ENCODE data around the gene CCDC71L. TPM values are rescaled to one million over a fixed set of nuclear protein-coding genes. Genes with fewer than 3 reads are reported as not detected.

CCDC71L gene
- total RNA-seq, 4 donors from 2014 or later = 23.2 to 145 (median 30.1) TPM

DNA sequence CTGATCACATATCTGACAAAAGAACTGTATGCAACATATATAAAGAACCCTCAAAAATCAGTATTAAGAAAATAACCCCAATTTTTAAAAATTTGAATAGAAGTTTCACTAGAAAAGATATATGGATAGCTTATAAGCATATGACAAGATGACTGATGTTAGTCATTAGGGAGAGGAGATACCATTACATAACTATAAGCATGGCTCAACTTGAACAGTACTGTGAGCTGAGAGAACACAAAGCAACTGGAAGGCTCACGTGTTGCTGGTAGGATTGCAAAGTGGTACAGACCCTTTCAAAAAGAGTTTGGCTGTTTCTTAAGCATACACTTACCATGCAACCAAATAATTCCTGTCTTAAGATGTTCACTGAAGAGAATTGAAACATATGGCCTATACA, 14.7 kb downstream of the CCDC71L start:
- DNase-seq (ENCODE audit: extremely low spot score) = no peak
- 89% methylated on average over 1 of the region's 1 CpG for WGBS
- H3K4me3 ChIP-seq = no peak overlapping the region
- H3K4me1 ChIP-seq = no peaks in the 10 kb centered on the region
- no peaks in the 10 kb centered on the region for H3K36me3 ChIP-seq
- H3K9me3 ChIP-seq = no peaks in the 10 kb centered on the region
- no peaks in the 10 kb centered on the region for H3K27me3 ChIP-seq
- no peak for TF ChIP-seq POLR2AphosphoS5 (IDR thresholded peaks at IDR 0.05)
- intact Hi-C loops (cut with DNase I) = no loop called here
- no peak overlapping the region for H3K27ac ChIP-seq (replicated peaks in 1 of 4)

DNA sequence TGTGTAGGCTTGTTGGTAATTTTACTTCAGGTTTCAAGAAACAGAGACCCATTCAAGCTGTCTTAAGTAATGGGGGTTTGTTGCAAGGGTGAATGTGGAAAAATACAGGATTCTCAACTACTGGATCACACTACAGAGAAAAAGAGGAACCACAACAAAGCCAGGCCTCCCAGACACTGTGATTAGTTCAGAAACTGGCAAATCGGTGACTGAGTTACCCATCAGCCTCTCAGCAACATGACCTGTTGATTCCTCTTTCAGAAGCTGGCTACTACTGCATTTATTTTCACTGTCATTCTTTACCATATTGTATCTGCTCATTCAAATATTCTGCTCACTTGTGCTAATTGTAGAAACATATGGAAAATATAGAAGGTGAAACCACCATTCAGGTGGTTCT, 16.0 kb downstream of the CCDC71L start:
- 61% methylated on average over 1 of the region's 1 CpG for WGBS
- peaks cover 0 to 8% (median 3%) of the 10 kb centered on the region in 4 donors for H3K4me1 ChIP-seq
- H3K9me3 ChIP-seq = no peaks in the 10 kb centered on the region
- no peak overlapping the region for H3K27ac ChIP-seq (replicated peaks in 1 of 4)
- H3K36me3 ChIP-seq = no peaks in the 10 kb centered on the region
- no peak overlapping the region for H3K4me3 ChIP-seq
- no peaks in the 10 kb centered on the region for H3K27me3 ChIP-seq
- DNase-seq (ENCODE audit: extremely low spot score) = no peak
- intact Hi-C loops (cut with DNase I) = no loop called here
- TF ChIP-seq POLR2AphosphoS5 (IDR thresholded peaks at IDR 0.05) (no peak), EP300 (IDR thresholded peaks at IDR 0.05) (no peak), POLR2A (IDR thresholded peaks at IDR 0.05; ENCODE audit: low read depth) (no peak)
- TF ChIP-seq, protein P1, sequence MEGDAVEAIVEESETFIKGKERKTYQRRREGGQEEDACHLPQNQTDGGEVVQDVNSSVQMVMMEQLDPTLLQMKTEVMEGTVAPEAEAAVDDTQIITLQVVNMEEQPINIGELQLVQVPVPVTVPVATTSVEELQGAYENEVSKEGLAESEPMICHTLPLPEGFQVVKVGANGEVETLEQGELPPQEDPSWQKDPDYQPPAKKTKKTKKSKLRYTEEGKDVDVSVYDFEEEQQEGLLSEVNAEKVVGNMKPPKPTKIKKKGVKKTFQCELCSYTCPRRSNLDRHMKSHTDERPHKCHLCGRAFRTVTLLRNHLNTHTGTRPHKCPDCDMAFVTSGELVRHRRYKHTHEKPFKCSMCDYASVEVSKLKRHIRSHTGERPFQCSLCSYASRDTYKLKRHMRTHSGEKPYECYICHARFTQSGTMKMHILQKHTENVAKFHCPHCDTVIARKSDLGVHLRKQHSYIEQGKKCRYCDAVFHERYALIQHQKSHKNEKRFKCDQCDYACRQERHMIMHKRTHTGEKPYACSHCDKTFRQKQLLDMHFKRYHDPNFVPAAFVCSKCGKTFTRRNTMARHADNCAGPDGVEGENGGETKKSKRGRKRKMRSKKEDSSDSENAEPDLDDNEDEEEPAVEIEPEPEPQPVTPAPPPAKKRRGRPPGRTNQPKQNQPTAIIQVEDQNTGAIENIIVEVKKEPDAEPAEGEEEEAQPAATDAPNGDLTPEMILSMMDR (IDR thresholded peaks at IDR 0.05) = no peak

DNA sequence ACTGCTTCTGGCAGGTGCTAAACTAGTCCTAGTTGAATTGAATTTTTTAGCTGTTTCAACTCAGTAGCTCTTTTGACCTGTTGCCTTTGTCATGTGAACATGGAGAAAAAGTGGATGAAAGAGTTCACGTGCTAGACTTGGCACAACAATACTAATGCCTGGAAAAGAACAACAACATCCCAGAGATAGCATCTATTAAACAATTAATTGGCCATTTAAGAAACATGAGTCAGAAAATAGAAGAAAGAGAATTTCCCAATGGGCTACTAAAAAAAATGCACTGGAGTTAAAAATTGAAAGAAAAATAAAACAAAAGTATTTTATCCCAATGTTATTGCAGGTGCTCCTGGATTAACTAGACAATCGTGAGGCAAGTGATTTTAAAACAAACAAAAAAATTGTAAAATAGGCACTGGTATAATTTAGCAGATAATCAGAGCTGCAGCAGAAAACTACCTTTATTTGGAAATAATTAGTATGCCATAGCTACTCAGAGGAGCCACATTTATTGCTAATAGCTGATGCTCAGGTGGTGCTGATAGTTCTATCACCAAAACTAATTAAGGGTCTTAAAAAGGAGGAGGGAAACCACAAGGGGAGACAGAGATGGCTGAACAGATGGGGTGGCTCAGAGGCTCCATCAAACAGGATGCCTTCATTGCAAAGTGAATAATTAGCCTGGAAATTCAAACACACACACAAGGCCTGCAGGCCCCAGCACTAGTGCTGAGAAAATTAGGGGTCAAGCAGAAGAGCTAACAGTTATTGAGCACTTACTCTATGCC, 17.6 kb downstream of the CCDC71L start:
- Histone ChIP-seq H3K27me3 (no peaks in the 10 kb centered on the region), H3K9me3 (no peaks in the 10 kb centered on the region), H3K4me1 (peaks cover 0 to 9% (median 3%) of the 10 kb centered on the region in 4 donors), H3K27ac (replicated peaks in 1 of 4) (no peak overlapping the region), H3K36me3 (no peaks in the 10 kb centered on the region), H3K4me3 (no peak overlapping the region)
- TF ChIP-seq EP300 (IDR thresholded peaks at IDR 0.05) (no peak), POLR2AphosphoS5 (IDR thresholded peaks at IDR 0.05) (no peak), POLR2A (IDR thresholded peaks at IDR 0.05; ENCODE audit: low read depth) (no peak)
- TF ChIP-seq, protein P1 (IDR thresholded peaks at IDR 0.05) = no peak
- intact Hi-C loops (cut with DNase I) = no loop called here
- no peak for DNase-seq (ENCODE audit: extremely low spot score)
- 50% methylated on average over 2 of the region's 2 CpGs for WGBS

DNA sequence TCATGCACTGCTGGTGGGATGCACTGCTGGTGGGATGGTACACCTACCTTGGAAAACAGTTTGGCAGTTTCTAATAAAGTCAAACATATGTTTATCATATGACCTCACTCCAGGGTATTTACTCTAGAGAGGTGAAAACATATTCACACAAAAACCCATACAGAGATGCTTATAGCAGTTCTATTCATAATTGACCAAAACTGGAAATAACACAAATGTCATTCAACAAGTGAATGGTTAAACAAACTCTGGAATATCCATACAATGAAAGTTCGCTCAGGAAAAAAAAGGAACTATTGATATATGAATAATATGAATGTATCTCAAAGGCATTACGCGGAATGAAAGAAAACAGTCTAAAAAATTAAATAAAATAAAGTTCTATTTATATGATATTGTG, 19.5 kb downstream of the CCDC71L start:
- H3K9me3 ChIP-seq = no peaks in the 10 kb centered on the region
- H3K27me3 ChIP-seq = no peaks in the 10 kb centered on the region
- TF ChIP-seq, protein P1 (IDR thresholded peaks at IDR 0.05) = no peak
- TF ChIP-seq POLR2AphosphoS5 (IDR thresholded peaks at IDR 0.05) = no peak
- no peak for TF ChIP-seq EP300 (IDR thresholded peaks at IDR 0.05)
- no peak for TF ChIP-seq POLR2A (IDR thresholded peaks at IDR 0.05; ENCODE audit: low read depth)
- no peak for DNase-seq (ENCODE audit: extremely low spot score)
- intact Hi-C loops (cut with DNase I) = no loop called here
- 91% methylated on average over 3 of the region's 3 CpGs for WGBS
- peaks cover 0 to 9% (median 3%) of the 10 kb centered on the region in 4 donors for H3K4me1 ChIP-seq
- H3K4me3 ChIP-seq = no peak overlapping the region
- no peaks in the 10 kb centered on the region for H3K36me3 ChIP-seq
- H3K27ac ChIP-seq (replicated peaks in 1 of 4) = no peak overlapping the region

DNA sequence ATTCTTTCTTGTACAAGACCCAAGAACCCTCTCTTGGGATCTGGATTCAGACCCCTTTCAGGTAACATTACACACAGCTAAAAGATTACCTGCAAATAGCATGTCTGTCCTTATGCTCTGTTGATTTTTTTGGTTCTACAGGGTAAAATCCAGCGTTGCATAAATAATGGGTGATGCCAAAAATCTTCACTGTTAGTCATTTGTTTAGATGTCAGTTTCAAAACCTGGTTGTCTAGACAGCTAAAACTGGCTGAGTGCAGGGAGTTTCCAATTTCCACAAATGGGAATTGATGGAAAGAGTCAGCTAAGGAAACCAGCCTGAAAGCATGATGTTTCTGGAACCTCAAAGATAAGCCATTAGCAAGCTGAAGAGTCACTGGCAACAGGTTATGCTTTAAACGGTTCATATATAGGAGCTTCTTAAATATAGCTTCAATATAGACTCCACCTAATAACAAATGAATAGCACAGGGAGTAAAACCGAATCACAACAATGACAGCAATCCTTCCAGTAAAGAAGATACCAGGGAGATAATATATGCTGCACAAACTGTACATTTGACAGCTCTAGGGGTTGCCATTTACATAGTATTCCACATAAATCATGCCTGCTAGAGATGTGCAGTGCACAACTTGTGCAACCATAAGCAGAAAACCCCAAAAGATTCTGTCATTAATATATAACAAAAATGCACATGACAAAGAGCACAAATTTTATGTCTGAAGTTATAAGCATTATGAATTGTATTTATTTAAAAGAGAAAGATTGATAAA, 20.4 kb downstream of the CCDC71L start:
- no peaks in the 10 kb centered on the region for H3K36me3 ChIP-seq
- no peaks in the 10 kb centered on the region for H3K9me3 ChIP-seq
- DNase-seq (ENCODE audit: extremely low spot score) = no peak
- WGBS = 53% methylated on average over 3 of the region's 3 CpGs
- no peak for TF ChIP-seq POLR2A (IDR thresholded peaks at IDR 0.05; ENCODE audit: low read depth)
- TF ChIP-seq EP300 (IDR thresholded peaks at IDR 0.05) = no peak
- TF ChIP-seq, protein P1 (IDR thresholded peaks at IDR 0.05) = no peak
- no peak for TF ChIP-seq POLR2AphosphoS5 (IDR thresholded peaks at IDR 0.05)
- H3K4me1 ChIP-seq = peaks cover 0 to 9% (median 3%) of the 10 kb centered on the region in 4 donors
- intact Hi-C loops (cut with DNase I) = no loop called here
- no peak overlapping the region for H3K4me3 ChIP-seq
- H3K27me3 ChIP-seq = no peaks in the 10 kb centered on the region
- no peak overlapping the region for H3K27ac ChIP-seq (replicated peaks in 1 of 4)
